Naive thymus-derived CD4-positive, alpha-beta T cell (primary cell): ENCODE data around the gene DNAH3. TPM values are rescaled to one million over a fixed set of nuclear protein-coding genes. Genes with fewer than 3 reads are reported as not detected.
A peak's percentile ranks its signal among the peaks of the same experiment; 100 is the strongest.

Experiments
- ATAC-seq: fragments of 150-1000 bp; cut with Tn5 transposase; 2 replicates; pipeline ENCODE4 v1.10.0; 2021; ENCODE audit warnings: mild to moderate bottlenecking, moderate library complexity
- CTCF ChIA-PET: fragments of 350-600 bp; sonication (Branson Sonifier 250); formaldehyde crosslinking; loops from one replicate; lab custom pipeline; 2021; ENCODE audit warnings: antibody characterized with exemption; lab: Charles Lee
- POLR2A ChIA-PET: fragments of 350-600 bp; sonication (Branson Sonifier 250); formaldehyde crosslinking; loops from one replicate; lab custom pipeline; 2021; ENCODE audit warnings: antibody characterized with exemption, inconsistent platforms; lab: Charles Lee
- DNase-seq, 9 donors: peaks; one replicate each; pipeline versions ENCODE4 v3.0.0 to v3.0.0-alpha.2; 2020 to 2022; ENCODE audit warnings: mixed read lengths in 1 of 9
- H3K27ac ChIP-seq: one replicate; pipeline ENCODE4 v1.7.0; 2013; ENCODE audit warnings: mild to moderate bottlenecking, low read depth, low read length, moderate library complexity
- H3K27me3 ChIP-seq, 2 donors: one replicate each; pipeline ENCODE4 v1.7.0; 2013; ENCODE audit warnings: low read length in 2 of 2, mild to moderate bottlenecking in 2 of 2, moderate library complexity in 2 of 2; ENCODE audit not compliant: control insufficient read depth in 2 of 2, insufficient read depth in 2 of 2
- H3K36me3 ChIP-seq, 3 experiments: 1 replicate in 2 of 3; 2 replicates in 1 of 3; pipeline ENCODE4 v1.7.0; 2013; ENCODE audit warnings: low read length in 3 of 3, mild to moderate bottlenecking in 3 of 3, moderate library complexity in 1 of 3; ENCODE audit not compliant: insufficient read depth in 3 of 3, control insufficient read depth in 2 of 3
- H3K4me1 ChIP-seq, 2 donors: one replicate each; pipeline ENCODE4 v1.7.0; 2013; ENCODE audit warnings: low read length in 2 of 2, mild to moderate bottlenecking in 2 of 2, moderate library complexity in 1 of 2; ENCODE audit not compliant: control insufficient read depth in 2 of 2, insufficient read depth in 2 of 2
- H3K4me3 ChIP-seq: 2 replicates; pipeline ENCODE4 v1.7.0; 2013; ENCODE audit warnings: mild to moderate bottlenecking, low read length
- H3K9me3 ChIP-seq, 3 experiments: 1 replicate in 2 of 3; 2 replicates in 1 of 3; pipeline ENCODE4 v1.7.0; 2013; ENCODE audit warnings: low read length in 3 of 3; ENCODE audit not compliant: control insufficient read depth in 2 of 3
- H3K27ac Mint-ChIP-seq, 9 donors: one replicate each; pipeline ENCODE4 v1.8.0; 2020 to 2022; ENCODE audit warnings: mixed read lengths in 9 of 9, mild to moderate bottlenecking in 8 of 9, moderate library complexity in 5 of 9, inconsistent platforms in 2 of 9
- H3K27me3 Mint-ChIP-seq, 5 donors: one replicate each; pipeline ENCODE4 v1.8.0; 2021 to 2022; ENCODE audit warnings: mixed read lengths in 5 of 5, mild to moderate bottlenecking in 1 of 5
- H3K36me3 Mint-ChIP-seq, 5 donors: one replicate each; pipeline ENCODE4 v1.8.0; 2020 to 2022; ENCODE audit warnings: mixed read lengths in 5 of 5, mild to moderate bottlenecking in 3 of 5, inconsistent platforms in 1 of 5
- H3K4me1 Mint-ChIP-seq, 7 donors: one replicate each; pipeline ENCODE4 v1.8.0; 2020 to 2022; ENCODE audit warnings: mixed read lengths in 7 of 7, mild to moderate bottlenecking in 3 of 7, inconsistent platforms in 1 of 7
- H3K4me3 Mint-ChIP-seq, 10 donors: one replicate each; pipeline ENCODE4 v1.8.0; 2020 to 2022; ENCODE audit warnings: mild to moderate bottlenecking in 10 of 10, mixed read lengths in 10 of 10, moderate library complexity in 6 of 10, inconsistent platforms in 2 of 10
- H3K9me3 Mint-ChIP-seq, 11 donors: one replicate each; pipeline ENCODE4 v1.8.0; 2020 to 2022; ENCODE audit warnings: mixed read lengths in 11 of 11, mild to moderate bottlenecking in 4 of 11, inconsistent platforms in 1 of 11, moderate library complexity in 1 of 11
- intact Hi-C, 2 donors: fragments of 100-400 bp; cut with micrococcal nuclease; formaldehyde crosslinking; loops; one replicate each; pipeline ENCODE4 v1.15.1; 2023
- polyA plus RNA-seq, 2 donors: library from polyadenylated mRNA; unstranded; fragments of 300-500 nt; fragmentation: Illumina TruSeq; gene quantifications; one replicate each; pipeline ENCODE4 v1.2.3, GENCODE V29; 2021
- total RNA-seq, 6 experiments: library from RNA in 5 of 6; stranded (reverse) in 5 of 6; gene quantifications; 1 replicate in 5 of 6; 2 replicates in 1 of 6; pipeline ENCODE4 v1.2.3 and lab custom pipeline; 2021 to 2026

DNAH3 gene
- total and polyA plus RNA-seq, 7 experiments from 2014 or later, result not detected

DNA sequence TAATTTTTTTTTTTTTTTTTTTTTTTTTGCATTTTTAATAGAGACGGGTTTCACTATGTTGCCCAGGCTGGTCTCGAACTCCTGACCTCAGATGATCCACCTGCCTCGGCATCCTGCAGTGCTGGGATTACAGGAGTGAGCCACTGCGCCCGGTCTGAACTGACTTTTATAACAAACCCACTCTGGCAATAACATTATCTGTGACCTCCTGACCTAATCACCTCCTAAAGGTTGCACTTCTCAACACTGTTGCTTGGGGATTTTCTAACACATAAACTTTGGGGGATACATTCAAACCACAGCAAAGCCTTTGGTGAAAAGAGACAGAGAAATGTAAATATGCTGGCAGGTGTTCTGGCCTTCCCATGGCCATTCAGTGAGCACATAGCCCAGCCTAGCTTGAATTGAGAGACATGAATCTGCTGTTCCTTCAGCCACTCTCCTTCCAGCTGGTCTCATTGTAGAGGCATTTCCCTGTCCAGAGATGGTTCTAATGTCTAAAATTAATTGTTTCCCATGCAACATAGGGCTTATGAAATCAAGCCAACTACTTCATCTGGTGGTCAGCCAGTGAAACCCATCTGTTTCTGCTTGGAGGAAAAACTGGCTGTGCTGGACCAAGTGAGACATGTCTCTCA is 221.8 kb downstream of the DNAH3 start:
- CTCF ChIA-PET, result no interaction called here
- H3K36me3 Mint-ChIP-seq, result peaks cover 6 to 22% (median 17%) of the 10 kb centered on the region in 5 donors
- no peaks in the 10 kb centered on the region for H3K9me3 ChIP-seq
- ATAC-seq (no peak), DNase-seq (no peak)
- no peak overlapping the region for H3K27ac ChIP-seq
- POLR2A ChIA-PET, result no interaction called here
- no peak overlapping the region for H3K4me3 ChIP-seq
- H3K4me1 Mint-ChIP-seq, result peaks cover 0 to 2% (median 0%) of the 10 kb centered on the region in 7 donors
- H3K27me3 Mint-ChIP-seq, result no peaks in the 10 kb centered on the region
- no peaks in the 10 kb centered on the region for H3K4me1 ChIP-seq
- H3K27ac Mint-ChIP-seq, result no peak overlapping the region
- no peaks in the 10 kb centered on the region for H3K27me3 ChIP-seq
- intact Hi-C loops, result no loop called here
- peaks cover 0 to 14% (median 3%) of the 10 kb centered on the region in 3 experiments for H3K36me3 ChIP-seq
- no peak overlapping the region for H3K4me3 Mint-ChIP-seq
- H3K9me3 Mint-ChIP-seq, result peaks cover 0 to 8% (median 0%) of the 10 kb centered on the region in 11 donors

- POLR2A ChIA-PET, result no interaction called here
- no peak overlapping the region for H3K4me3 ChIP-seq
- ATAC-seq (no peak), DNase-seq (no peak)
- Mint-ChIP-seq H3K9me3 (peaks cover 0 to 8% (median 0%) of the 10 kb centered on the region in 11 donors), H3K36me3 (peaks cover 6 to 26% (median 23%) of the 10 kb centered on the region in 5 donors), H3K27me3 (no peaks in the 10 kb centered on the region), H3K4me3 (no peak overlapping the region), H3K27ac (peak overlapping the region in 1 of 9 donors; percentile 22), H3K4me1 (peaks cover 0 to 2% (median 0%) of the 10 kb centered on the region in 7 donors)
- H3K36me3 ChIP-seq, result peaks cover 0 to 15% (median 3%) of the 10 kb centered on the region in 3 experiments
- H3K9me3 ChIP-seq, result no peaks in the 10 kb centered on the region
- intact Hi-C loops, result no loop called here
- H3K27ac ChIP-seq, result no peak overlapping the region
- CTCF ChIA-PET, result no interaction called here
- no peaks in the 10 kb centered on the region for H3K4me1 ChIP-seq
- H3K27me3 ChIP-seq, result no peaks in the 10 kb centered on the region
Observed at GRCh38 chr16:20925751-20926150, 224.9 kb downstream of the DNAH3 start.

GRCh38 chr16:20923876-20924275 is 226.8 kb downstream of the DNAH3 start:
- Histone ChIP-seq H3K9me3 (no peaks in the 10 kb centered on the region), H3K4me3 (no peak overlapping the region), H3K27ac (no peak overlapping the region), H3K4me1 (no peaks in the 10 kb centered on the region), H3K36me3 (peaks cover 0 to 23% (median 7%) of the 10 kb centered on the region in 3 experiments), H3K27me3 (no peaks in the 10 kb centered on the region)
- ATAC-seq, result no peak
- ChIA-PET POLR2A (no interaction called here), CTCF (no interaction called here)
- Mint-ChIP-seq H3K27me3 (no peaks in the 10 kb centered on the region), H3K4me3 (no peak overlapping the region), H3K36me3 (peaks cover 6 to 34% (median 22%) of the 10 kb centered on the region in 5 donors), H3K4me1 (peaks cover 0 to 11% (median 0%) of the 10 kb centered on the region in 7 donors), H3K27ac (no peak overlapping the region), H3K9me3 (peaks cover 0 to 8% (median 0%) of the 10 kb centered on the region in 11 donors)
- DNase-seq, result no peak
- intact Hi-C loops, result no loop called here

GRCh38 chr16:20920799-20921198 is 229.8 kb downstream of the DNAH3 start:
- H3K9me3 ChIP-seq, result no peaks in the 10 kb centered on the region
- H3K27me3 ChIP-seq, result no peaks in the 10 kb centered on the region
- H3K4me3 ChIP-seq, result no peak overlapping the region
- H3K9me3 Mint-ChIP-seq, result peaks cover 0 to 2% (median 0%) of the 10 kb centered on the region in 11 donors
- H3K27ac ChIP-seq, result no peak overlapping the region
- peaks cover 0 to 28% (median 6%) of the 10 kb centered on the region in 3 experiments for H3K36me3 ChIP-seq
- ChIA-PET POLR2A (no interaction called here), CTCF (interaction anchor here (0.6 kb wide), 1 partner anchor 114 kb away, joined by 3 read pairs; the partner anchor contains the start of genes ERI2 and REXO5)
- no peak for DNase-seq
- H3K4me3 Mint-ChIP-seq, result no peak overlapping the region
- no peaks in the 10 kb centered on the region for H3K4me1 ChIP-seq
- H3K27ac Mint-ChIP-seq, result no peak overlapping the region
- no peaks in the 10 kb centered on the region for H3K27me3 Mint-ChIP-seq
- intact Hi-C loops, result no loop called here
- peaks cover 0 to 23% (median 4%) of the 10 kb centered on the region in 7 donors for H3K4me1 Mint-ChIP-seq
- peaks cover 9 to 38% (median 33%) of the 10 kb centered on the region in 5 donors for H3K36me3 Mint-ChIP-seq
- no peak for ATAC-seq

- ChIA-PET POLR2A (no interaction called here), CTCF (no interaction called here)
Observed at GRCh38 chr16:20920091-20920490, 230.6 kb downstream of the DNAH3 start.

DNA sequence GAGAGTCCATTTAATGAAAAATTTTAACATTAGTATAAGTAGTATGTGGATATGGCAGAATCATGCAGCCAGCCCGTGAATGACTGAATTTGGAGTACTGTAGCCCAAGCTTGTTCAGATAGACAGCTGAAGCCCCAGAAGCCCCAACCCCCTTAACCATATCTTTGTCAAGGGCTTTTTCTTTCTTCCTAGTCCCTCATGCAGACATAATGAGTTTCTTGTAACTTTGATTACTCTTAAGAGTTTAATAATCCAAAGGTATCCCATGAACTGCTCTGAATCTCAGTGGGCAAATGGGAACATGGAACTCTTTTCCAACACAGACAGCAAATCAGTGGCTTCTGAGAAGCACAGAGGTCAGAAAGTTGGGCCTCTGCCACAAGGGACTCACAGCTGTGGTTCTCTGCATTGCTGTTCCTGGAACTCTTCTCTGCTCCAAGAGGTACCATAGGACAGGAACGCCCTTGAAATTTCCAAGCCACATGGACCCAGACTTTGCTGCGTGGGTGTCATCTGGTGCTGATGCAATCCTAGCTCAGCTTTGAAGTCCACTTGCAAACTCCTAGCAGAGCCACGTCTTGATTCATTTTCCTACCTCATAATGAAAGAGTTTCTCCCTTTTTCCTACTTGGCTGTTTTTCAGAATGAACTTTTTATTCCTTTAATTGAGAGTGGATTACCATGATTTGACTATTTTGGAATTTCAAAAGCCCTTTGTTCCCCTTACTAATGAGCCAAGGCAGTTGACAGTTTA is 232.0 kb downstream of the DNAH3 start:
- Histone ChIP-seq H3K4me3 (no peak overlapping the region), H3K27ac (no peak overlapping the region), H3K36me3 (peaks cover 0 to 16% (median 4%) of the 10 kb centered on the region in 3 experiments), H3K9me3 (no peaks in the 10 kb centered on the region), H3K27me3 (no peaks in the 10 kb centered on the region), H3K4me1 (no peaks in the 10 kb centered on the region)
- ATAC-seq (no peak), DNase-seq (no peak)
- H3K27me3 Mint-ChIP-seq, result no peaks in the 10 kb centered on the region
- peak overlapping the region in 1 of 9 donors; percentile 43 for H3K27ac Mint-ChIP-seq
- CTCF ChIA-PET, result no interaction called here
- no peak overlapping the region for H3K4me3 Mint-ChIP-seq
- intact Hi-C loops, result no loop called here
- POLR2A ChIA-PET, result no interaction called here
- peaks cover 4 to 33% (median 31%) of the 10 kb centered on the region in 5 donors for H3K36me3 Mint-ChIP-seq
- peaks cover 0 to 27% (median 4%) of the 10 kb centered on the region in 7 donors for H3K4me1 Mint-ChIP-seq
- peaks cover 0 to 2% (median 0%) of the 10 kb centered on the region in 11 donors for H3K9me3 Mint-ChIP-seq

More at GRCh38 chr16:20920091-20920490, 230.6 kb downstream of the DNAH3 start:
- intact Hi-C loops, result no loop called here
- Mint-ChIP-seq H3K9me3 (peaks cover 0 to 2% (median 0%) of the 10 kb centered on the region in 11 donors), H3K4me1 (peaks cover 0 to 27% (median 4%) of the 10 kb centered on the region in 7 donors), H3K36me3 (peaks cover 4 to 38% (median 33%) of the 10 kb centered on the region in 5 donors), H3K4me3 (no peak overlapping the region), H3K27ac (no peak overlapping the region), H3K27me3 (no peaks in the 10 kb centered on the region)
- peaks cover 0 to 24% (median 4%) of the 10 kb centered on the region in 3 experiments for H3K36me3 ChIP-seq
- H3K27ac ChIP-seq, result no peak overlapping the region
- ATAC-seq (no peak), DNase-seq (no peak)
- H3K4me1 ChIP-seq, result no peaks in the 10 kb centered on the region
- no peak overlapping the region for H3K4me3 ChIP-seq
- H3K27me3 ChIP-seq, result no peaks in the 10 kb centered on the region
- no peaks in the 10 kb centered on the region for H3K9me3 ChIP-seq
